Measurements from ENCODE around the gene CCDC122.

The CCDC122 gene

GRCh38 chr13:43894438-43894837 lies 14.9 kb upstream of the CCDC122 start:
- peak; percentile 11; the same call in 1 of the 2 replicates for TF ChIP-seq CTCF (IDR thresholded peaks at IDR 0.05; ENCODE audit: control insufficient read depth, extremely low read depth, insufficient read depth)
- H3K4me3 ChIP-seq (ENCODE audit: low read depth, low read length): no peak overlapping the region
- DNase-seq (ENCODE audit: low read depth): no peak

- TF ChIP-seq CTCF (IDR thresholded peaks at IDR 0.05; ENCODE audit: control insufficient read depth, extremely low read depth, insufficient read depth): no peak
- no peak for DNase-seq (ENCODE audit: low read depth)
- no peak overlapping the region for H3K4me3 ChIP-seq (ENCODE audit: low read depth, low read length)
Observed at GRCh38 chr13:43884222-43884621, 4.7 kb upstream of the CCDC122 start.

GRCh38 chr13:43883631-43884030 lies 4.1 kb upstream of the CCDC122 start:
- TF ChIP-seq CTCF (IDR thresholded peaks at IDR 0.05; ENCODE audit: control insufficient read depth, extremely low read depth, insufficient read depth): no peak
- no peak for DNase-seq (ENCODE audit: low read depth)
- no peak overlapping the region for H3K4me3 ChIP-seq (ENCODE audit: low read depth, low read length)

GRCh38 chr13:43881580-43881979 lies 2.0 kb upstream of the CCDC122 start:
- no peak for DNase-seq (ENCODE audit: low read depth)
- no peak overlapping the region for H3K4me3 ChIP-seq (ENCODE audit: low read depth, low read length)
- TF ChIP-seq CTCF (IDR thresholded peaks at IDR 0.05; ENCODE audit: control insufficient read depth, extremely low read depth, insufficient read depth): no peak

GRCh38 chr13:43880926-43881325 lies 1.4 kb upstream of the CCDC122 start:
- no peak overlapping the region for H3K4me3 ChIP-seq (ENCODE audit: low read depth, low read length)
- no peak for TF ChIP-seq CTCF (IDR thresholded peaks at IDR 0.05; ENCODE audit: control insufficient read depth, extremely low read depth, insufficient read depth)
- no peak for DNase-seq (ENCODE audit: low read depth)

GRCh38 chr13:43880214-43880855 lies 795 bp upstream of the CCDC122 start:
- H3K4me3 ChIP-seq (ENCODE audit: low read depth, low read length): peak overlapping the region; percentile 53
- TF ChIP-seq CTCF (IDR thresholded peaks at IDR 0.05; ENCODE audit: control insufficient read depth, extremely low read depth, insufficient read depth): no peak
- no peak for DNase-seq (ENCODE audit: low read depth)

GRCh38 chr13:43879755-43880181 lies 228 bp upstream of the CCDC122 start, which contains the start of gene LACC1:
LACC1 (plus strand) TSS chr13:43879904; CDS start chr13:43880986, 1,082 bp downstream.
- no peak for TF ChIP-seq CTCF (IDR thresholded peaks at IDR 0.05; ENCODE audit: control insufficient read depth, extremely low read depth, insufficient read depth)
- DNase-seq (ENCODE audit: low read depth): no peak

More at GRCh38 chr13:43879755-43880181, 228 bp upstream of the CCDC122 start, which contains the start of gene LACC1:
- H3K4me3 ChIP-seq (ENCODE audit: low read depth, low read length): peak within 1 kb of the TSS; percentile 53
